NCI-H187 (cell line): ENCODE measurements around the gene STAG3.
A peak's percentile ranks its signal among the peaks of the same experiment; 100 is the strongest.

ENCODE experiments used
- DNase-seq, 2 experiments: peaks; one replicate each; lab custom pipeline; 2025; lab: John Stamatoyannopoulos, UW

Gene STAG3

DNA sequence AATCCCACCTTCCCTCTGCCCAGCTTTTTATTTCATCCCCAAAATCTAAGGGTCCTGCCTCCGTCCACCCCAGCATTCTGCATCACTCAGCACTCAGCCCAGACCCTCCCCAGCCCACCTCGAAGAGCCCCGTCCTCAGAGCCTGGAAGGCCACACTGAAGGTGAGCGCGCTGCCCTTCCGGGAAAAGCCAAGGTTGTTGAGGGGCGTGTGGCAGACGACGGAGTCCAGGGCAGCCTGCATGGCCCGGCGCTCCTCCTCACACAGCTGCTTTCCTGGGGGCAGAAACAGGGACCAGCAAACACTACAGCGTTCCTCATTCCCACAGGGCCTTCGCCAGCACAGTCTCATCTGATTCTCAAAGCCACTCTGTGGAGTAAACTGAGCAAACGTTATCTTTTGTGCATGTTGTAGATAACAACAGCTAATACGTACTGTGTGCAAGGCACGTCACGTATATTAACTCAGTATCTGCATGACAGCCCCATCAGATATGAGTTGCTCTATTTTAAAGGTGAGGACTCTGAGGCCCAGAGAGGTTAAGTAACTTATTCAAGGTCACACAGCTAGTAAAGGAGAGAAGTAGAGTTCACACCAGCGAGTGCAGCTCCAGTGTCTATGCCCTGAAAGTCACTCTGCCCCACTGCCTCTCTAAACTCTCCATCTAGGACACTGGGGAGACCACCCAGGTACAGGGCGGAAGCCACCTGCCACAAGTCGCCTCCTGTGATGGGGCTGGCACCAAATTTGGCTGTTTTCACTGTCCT, 22.0 kb upstream of the STAG3 start:
- no peak for DNase-seq

DNA sequence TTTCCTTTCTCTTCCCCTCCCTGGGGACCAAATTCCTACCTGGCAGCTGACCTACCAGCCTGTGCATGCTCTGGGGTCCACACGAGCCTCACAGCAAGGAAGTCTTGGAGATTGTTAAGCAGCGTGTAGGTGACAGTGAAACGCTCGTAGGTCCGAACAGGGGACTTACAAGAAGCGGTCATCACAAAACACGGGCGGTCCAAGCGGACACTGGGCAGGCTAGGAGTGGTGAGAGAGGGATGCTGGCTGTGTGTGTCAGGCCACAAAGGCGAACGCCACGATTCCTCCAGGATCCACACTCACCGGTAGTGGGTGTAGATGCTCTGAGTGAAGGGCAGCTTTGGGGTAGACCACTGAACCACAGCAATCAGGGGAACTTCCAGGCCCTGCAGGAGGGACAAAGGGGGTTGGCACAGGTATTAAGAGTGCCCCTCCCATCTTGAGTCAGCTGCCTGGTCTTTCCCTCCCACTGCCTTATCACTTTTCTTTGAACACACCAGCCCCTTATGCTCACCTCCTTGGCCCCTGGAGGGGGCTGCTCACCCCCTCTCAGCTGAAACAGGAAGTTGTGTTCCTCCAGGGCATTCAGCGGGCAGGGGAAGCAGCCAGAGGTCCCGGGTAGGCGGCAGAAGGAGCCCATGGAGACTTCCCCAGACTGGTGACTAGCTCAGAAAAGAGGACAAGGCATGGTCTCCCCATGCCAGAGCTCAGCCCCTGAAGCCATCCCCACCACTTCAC, 21.2 kb upstream of the STAG3 start:
- DNase-seq: no peak

DNA sequence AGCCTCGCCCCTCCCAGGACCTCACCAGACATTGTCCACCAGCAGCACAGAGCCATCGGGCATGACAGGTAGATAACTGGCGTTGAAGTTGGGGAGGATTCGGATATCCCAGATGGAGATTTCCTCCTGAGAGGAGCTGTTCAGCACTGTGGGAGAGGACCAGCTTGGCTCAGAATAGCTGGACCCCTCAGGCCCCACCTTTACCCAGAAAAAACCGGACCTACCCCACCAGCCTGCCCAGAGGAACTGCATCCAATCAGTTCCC, 20.7 kb upstream of the STAG3 start:
- no peak for DNase-seq

DNA sequence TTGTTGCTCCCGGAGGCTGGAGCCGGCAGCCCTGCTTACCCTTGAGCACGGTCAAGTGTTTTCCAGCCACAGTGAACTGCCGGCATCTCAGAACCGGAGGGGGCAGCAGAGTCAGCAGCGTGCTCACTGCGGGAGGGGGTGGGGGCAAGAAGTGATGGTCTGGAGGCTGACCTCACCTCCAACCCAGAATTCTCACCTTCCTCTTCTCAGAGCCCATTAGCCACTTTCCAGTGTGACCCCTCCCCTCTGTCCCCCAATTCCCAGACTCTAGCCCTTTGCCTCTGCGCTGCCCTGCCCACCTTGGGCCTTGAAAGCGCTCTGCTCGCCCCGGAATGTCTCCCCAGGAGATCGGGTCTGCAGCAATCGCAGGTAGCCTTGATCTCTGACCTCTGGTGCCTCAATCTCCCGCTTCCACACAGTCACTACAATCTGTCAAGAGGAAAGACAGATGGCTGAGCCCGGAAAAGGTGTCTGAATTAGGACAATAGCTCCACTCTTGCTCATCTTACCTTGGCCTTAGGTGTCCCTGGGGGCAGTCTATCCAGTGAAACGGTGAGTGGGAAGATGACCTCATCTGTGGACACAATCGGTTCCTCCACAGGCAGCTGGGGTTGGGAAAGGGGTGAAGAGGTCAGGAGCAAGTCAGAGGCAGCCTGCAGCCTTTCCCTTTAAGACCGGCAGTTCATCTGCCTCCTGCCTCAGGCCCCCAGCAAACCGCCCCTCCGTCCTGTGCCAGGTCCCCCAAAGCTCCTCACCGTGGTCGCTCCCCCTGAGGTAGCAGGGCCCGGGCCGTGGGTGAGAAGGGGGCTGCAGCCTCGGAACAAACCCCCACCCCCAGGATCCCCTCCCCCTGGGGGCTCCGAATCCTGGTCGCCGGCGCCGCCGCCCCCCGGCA, 20.1 kb upstream of the STAG3 start:
- DNase-seq: no peak

DNA sequence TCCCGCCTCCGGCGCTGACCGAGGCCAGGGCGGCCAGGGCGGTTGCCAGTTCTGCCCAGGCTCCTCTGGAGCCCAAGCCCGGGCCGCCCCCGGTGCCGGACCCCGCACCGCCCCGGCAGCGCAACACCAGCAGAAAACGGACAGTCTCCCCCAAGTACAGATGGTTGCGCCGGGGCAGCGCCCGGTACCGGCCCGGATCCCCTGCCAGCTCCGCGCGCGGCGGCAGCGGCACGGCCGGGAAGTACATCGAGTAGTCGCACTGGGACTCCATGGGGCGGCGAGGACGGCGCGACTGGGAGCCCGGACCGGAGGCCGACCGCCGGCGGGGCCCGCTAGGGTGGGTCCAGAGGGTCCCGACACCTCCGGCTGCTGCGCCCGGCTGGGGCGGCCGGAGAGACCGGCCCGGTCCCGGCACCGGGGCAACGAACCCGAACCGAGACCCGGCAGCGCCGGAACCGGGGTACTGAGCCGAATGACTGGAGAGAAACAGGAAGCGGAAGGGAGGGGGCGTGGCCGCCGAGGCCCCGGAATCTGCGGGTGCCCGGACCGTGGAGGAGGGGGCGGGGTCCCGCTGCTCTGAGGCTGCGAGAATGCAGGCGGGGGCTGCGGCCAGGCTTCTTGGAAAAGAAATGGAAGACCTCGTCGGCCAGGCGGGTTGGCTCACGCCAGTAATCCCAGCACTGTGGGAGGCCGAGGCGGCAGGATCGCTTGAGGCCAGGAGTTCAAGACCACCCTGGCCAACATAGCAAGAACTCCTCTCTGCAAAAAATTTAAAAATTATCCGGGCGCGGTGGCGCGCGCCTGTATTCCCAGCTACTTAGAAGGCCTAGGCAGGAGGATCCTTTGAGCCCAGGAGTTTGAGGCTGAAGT, 19.3 kb upstream of the STAG3 start, which contains the start of gene TRAPPC14:
TRAPPC14 (minus strand) TSS at position 495 of the 870 bp plus-strand sequence; CDS start at position 271, 224 bp downstream.
- peak; percentile 73 for DNase-seq

DNA sequence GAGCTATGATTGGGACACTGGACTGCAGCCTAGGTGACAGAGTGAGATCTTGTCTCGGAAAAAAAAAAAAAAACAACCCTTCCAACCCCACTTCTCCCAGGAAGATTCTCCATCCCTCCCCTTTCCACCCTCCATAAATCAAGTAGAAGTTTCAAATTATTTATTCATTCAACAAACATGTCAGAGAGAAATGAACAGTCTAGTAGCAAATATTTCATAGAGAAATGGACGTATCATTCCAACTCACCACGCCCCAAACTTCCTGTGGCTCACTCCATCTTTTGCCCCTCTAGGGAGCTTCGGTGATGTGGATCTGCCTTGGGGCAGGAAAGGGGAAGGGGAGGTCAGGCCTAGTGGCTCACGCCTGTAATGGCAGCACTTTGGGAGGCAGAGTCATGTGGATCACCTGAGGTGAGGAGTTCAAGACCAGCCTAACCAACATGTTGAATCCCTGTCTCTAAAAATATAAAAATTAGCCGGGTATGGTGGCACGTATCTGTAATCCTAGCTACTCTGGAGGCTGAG, 18.6 kb upstream of the STAG3 start:
- DNase-seq: no peak

DNA sequence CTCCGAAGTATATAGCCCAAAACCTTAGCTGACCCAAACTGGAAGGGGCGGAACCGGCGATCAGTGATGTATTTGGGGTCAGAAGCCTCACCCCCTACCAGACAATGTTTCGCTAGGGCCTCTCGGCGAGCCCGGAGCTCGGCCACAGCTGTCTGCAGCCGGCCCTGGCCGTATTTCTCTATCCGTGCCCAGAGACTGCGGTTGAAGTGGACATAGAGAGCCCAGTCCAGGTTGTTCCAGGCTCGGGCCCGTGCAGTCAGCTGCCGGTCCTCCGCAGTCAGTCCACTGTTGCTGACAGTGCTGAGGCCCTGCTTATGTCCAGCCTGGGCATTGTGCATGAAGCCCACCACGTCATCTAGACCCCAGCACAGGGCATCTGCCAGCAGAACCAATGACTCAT, 17.7 kb upstream of the STAG3 start:
- DNase-seq: no peak

DNA sequence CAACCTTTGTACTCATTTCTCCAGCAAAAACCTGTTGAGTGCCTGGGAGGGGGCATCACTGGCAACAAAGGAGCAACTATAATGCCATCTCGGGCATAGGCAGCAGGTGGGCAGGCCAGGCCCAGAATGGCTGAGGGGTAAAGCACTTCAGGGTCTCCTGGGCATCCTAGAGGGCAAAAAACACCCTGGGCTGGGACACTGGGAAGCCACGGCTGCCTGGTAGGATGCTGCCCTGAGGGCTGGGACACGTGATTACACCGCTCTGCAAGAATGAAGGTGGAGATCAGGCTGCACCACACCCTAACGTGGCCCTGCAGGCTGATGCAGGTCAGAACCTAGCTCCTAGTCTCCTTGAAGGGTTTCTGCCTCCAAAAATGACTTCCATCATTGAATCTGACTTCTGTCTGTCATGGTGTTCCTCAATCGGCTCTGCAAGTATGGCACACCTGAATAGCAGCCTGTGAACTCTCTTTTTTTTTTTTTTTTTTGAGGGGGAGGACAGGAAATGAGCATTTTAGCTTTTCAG, 14.6 kb upstream of the STAG3 start:
- DNase-seq: no peak

DNA sequence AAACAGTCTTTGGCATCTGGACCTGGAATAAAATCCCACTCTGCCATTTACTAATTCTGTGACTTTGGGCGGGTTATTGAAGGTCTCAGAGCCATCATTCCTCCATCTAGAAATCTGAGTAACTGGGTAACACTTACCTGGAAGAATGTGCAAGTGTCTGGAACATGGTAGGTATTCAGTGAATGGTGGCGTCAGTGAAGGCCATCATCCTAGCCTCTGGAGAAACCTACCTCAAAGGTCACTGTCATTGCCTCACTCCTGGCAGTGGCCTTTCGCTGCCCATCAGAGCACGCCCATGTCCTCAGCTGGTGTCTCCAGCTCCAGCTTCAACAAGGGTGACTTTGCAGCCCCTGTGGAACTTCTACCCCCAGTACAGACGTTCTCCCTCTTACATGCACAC, 13.8 kb upstream of the STAG3 start:
- DNase-seq: no peak

DNA sequence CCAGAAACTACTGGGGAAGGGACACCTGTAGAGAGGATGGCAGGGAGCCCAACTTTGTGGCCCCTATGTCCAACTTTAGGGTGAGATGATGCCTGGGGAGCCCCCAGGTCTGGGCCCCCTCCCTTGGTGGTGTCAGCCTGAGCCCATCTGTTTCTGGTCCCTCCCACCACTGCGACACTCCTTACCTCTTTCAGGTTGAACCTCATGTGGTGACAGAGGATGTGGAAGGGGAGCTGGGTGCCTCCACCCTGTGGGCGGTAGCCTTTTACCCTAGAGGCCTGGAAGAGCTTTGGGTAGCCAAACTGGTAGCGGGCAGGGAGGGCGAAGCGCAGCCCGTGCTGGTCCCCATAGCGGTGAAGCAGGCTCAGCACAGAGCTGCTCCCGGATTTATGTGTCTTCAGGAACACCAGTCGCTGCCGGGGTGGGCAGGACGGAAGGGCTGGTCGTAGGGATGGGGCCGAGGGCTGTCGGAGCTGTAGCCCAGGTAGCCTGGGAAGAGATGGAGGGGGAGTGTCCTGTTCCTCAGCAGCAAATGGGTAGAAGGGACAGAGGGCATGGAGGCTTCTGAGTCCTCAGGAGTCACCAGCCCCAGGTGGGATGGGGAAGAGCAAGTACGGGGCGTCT, 11.3 kb upstream of the STAG3 start:
- DNase-seq: no peak

DNA sequence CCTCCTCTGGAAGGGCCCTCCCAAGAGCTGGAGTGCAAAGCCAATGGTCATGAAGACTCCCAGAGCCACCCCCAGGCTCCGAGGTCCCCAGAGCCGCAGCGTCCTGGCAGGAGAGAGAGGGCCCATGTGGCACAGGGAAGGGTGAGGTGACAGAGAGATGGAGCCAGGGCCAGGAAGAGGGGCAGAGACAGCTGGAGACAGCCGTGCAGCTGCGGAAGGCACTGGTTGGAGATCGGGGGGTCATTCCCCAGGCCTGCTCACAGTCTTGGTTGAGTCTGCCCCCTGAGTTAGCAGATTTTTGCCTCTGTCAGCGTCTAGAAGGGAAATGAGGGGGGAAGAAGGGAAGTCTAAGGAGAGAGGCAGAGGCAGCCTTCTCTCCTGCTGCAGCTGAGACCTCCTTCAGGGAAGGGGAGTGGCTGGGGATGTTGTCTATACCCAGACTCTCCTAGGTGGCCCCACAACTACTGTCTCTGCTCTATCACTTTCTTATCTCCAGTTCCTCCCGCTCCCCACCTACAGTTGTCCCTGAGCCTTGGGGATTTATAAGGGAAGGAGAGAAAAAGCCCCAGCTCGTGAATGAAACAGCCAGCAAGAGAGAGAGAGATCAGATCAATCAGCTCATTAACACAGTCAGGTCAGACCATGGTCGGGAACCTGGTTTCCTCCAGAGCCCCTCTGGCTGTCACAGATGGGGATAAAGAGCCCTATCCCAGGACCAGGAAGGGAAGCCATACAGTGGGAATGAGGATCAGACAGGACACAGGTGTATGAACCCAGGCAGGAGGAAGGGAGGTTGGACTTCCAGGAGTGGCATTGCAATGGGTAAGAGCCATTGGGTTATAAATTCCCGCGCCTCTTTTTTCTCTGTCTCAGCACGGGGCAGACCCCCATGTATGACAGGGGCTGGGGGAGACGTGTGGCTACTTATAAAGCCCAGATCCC, 10.5 kb upstream of the STAG3 start:
- DNase-seq: no peak

DNA sequence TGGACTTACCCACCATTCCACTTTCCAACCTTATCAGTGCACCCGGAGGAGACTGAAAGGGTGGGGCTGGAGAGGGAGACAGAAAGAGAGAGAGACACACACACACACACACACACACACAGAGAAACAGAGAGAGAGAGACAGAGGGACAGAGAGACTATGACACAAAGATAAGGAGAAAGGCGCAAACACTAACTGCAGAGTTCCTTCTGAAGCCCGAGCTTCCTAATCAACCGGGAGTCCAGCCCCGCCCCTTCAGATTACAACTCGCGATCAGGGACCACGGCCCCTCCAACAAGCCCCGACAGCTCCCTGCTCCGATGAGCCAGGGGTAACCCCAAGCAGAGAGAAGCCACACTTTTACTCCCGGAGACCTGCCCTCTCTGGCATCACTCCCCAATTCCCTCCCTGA, 9.8 kb upstream of the STAG3 start:
- DNase-seq: no peak

DNA sequence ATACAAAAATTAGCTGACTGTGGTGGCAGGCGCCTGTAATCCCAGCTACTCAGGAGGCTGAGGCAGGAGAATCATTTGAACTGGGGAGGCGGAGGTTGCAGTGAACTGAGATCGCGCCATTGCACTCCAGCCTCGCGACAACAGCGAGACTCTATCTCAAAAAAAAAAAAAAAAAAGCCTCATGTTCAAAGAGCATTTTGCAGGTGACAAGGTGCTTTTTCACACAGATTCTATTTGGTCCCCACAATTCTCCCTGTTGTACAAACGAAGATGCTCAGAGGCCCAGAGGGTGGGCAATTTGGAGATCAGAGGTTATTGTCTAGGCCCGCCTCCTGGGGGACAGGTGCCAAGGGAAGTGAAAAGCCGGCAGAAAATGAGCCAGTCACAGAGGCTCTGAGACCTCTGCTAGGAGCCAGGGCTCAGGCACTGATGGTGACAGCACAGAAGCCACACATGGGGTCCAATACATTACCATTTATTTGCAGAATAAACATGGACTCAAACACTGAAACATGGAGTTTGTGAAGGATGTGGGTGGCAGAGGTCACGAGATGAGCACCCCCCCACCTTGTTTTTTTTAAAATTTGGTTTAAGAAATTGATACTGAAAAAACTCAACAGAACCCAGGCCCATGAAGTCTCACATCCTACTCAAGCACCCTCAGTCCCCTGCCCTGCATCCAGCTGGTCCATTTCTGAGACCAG, 8.4 kb upstream of the STAG3 start:
- DNase-seq: no peak

DNA sequence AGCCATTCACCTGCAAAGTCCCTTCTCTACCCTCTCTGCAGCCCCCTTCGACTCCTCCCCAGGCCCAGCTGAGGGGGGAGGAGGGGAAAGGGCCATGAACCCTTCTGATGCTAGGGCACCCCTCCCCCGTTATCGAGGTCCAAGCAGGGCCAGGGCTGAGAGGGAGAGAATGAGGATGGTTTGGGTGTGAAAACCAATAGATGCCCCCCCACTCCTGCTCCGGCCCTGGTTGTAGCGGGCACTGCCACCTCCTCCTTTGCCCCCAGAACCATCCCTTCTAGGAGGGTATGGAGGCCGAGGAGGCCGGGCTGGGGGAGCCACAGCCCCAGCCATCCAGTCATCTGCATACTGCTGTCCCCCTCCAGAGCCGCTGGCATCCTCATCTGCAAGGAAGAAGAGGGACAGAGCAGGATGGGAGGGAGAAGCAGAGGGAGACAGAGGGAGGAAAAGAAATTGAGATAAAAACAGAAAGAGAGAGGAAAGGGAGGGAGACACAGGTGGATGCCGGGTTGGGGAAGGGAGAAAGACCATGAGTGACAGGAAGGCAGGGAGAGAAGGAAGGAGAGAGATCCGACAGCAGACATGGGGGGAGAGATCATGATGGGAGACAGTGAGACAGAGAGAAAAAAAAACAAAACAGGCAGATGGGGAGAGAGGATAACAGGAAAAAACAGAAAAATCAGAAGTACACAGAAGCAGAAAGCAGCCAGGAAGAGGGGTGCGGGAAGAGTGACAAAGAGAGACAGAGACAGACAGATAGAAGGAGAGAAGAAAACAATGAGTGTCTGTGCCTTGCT, 7.4 kb upstream of the STAG3 start:
- no peak for DNase-seq

DNA sequence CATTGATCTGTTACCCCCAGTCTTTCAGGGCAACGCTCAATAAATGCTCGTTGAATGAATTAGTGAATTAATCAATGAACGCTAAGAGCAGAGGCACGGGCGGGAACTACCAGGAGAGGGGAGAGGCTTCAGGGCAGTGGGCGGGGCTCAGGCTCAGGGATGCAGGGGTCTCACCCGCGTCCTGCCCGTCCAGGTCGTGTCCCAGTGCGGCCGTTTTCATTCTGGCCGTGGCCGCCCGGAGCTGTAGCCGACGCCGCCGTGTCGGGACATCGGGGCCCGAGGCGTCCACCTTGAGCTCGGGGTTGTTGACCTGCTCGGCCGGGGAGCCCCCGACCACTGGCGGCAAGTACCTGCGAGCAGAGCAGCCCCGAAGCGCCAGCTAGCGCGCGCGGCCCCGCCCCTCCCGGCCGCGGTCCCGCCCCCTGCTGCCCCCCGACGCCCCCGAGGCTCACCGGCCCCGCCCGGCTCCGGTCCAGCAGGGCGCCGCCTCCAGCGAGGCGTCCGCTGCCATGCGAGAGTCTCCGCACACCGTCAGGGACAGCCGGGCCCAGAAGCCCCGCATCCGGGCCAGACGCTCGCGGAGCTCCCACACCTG, 6.5 kb upstream of the STAG3 start:
- DNase-seq: no peak

DNA sequence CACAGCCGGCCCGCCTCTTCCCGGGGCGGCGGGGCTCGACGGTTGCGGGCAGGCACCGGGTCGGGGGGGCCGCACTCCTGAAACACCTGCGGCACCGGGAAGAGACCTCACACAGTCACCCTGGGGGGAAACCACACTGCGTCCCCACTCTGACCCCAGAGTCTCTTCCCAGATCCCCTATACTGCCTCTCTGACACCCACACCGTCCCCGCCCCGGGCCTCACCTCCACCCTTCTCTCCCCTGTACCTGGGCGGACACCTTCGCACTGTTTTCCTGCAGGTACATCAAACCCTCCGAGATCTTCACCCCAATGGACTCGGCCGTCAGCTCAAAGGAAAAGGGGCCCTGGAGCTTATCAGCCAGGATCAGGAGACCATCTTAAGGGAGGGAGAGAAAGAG, 5.9 kb upstream of the STAG3 start:
- no peak for DNase-seq

DNA sequence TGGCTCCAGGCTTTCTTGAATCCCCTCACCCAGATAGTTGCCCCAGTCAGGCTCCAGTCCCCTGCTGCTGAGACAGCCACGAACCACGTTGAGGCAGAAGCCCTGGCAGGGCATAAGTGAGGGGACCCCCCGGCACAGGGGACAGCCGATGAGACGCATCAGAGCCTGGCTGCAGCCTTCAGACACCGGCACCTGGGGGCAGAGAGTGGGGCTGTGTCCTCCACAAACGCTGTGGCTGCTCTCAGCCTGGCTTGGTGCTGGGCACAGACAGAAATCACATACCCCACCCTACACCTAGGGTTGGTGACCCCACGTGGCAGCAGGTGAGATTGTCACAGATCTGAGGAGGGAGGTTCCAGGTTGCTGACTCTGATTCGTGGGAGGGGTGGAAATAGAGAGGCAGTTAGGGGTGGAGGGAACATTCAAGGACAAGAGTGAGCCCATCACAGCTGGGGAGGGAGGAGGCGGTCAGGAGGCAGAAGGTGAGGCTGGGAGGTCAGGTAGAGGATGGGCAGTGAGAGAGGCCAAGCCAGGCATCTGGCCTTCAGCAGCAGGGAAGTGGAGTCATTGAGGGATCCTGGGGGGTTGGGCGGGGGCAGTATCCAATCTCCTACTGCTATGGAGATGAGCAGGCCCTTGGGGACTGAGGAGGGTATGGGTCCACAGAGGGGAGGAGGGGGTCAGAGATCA, 3.8 kb upstream of the STAG3 start:
- no peak for DNase-seq
